ENCODE results near the gene BCAS3. TPM values are rescaled to one million over a fixed set of nuclear protein-coding genes. Genes with fewer than 3 reads are reported as not detected.

The BCAS3 gene
- total RNA-seq, 3 donors from 2014 or later, result 21.6 to 33.4 (median 32.1) TPM

GRCh38 chr17:61223725-61224124, 546.1 kb downstream of the BCAS3 start:
- intact Hi-C loops (cut with DNase I, micrococcal nuclease), result no loop called here
- Histone ChIP-seq H3K36me3 (ENCODE audit: low read depth) (no peaks in the 10 kb centered on the region), H3K4me3 (no peak overlapping the region), H3K9me3 (no peaks in the 10 kb centered on the region), H3K4me1 (ENCODE audit: low read depth) (no peaks in the 10 kb centered on the region)
- no peak for ATAC-seq
- no peak for TF ChIP-seq CTCF (IDR thresholded peaks at IDR 0.05)
- DNase-seq, result no peak

- H3K4me3 ChIP-seq, result no peak overlapping the region
- ATAC-seq (no peak), DNase-seq (no peak)
- no peak for TF ChIP-seq CTCF (IDR thresholded peaks at IDR 0.05)
- no peaks in the 10 kb centered on the region for H3K4me1 ChIP-seq (ENCODE audit: low read depth)
- no peaks in the 10 kb centered on the region for H3K9me3 ChIP-seq
- intact Hi-C loops (cut with DNase I, micrococcal nuclease), result no loop called here
- no peaks in the 10 kb centered on the region for H3K36me3 ChIP-seq (ENCODE audit: low read depth)
Observed at GRCh38 chr17:61225178-61225882, 547.7 kb downstream of the BCAS3 start.

GRCh38 chr17:61227866-61228265, 550.2 kb downstream of the BCAS3 start:
- Histone ChIP-seq H3K4me3 (no peak overlapping the region), H3K9me3 (no peaks in the 10 kb centered on the region), H3K4me1 (ENCODE audit: low read depth) (no peaks in the 10 kb centered on the region), H3K36me3 (ENCODE audit: low read depth) (no peaks in the 10 kb centered on the region)
- intact Hi-C loops (cut with DNase I, micrococcal nuclease), result no loop called here
- TF ChIP-seq CTCF (IDR thresholded peaks at IDR 0.05), result no peak
- ATAC-seq, result no peak
- DNase-seq, result no peak

- Histone ChIP-seq H3K9me3 (no peaks in the 10 kb centered on the region), H3K4me3 (no peak overlapping the region), H3K36me3 (ENCODE audit: low read depth) (no peaks in the 10 kb centered on the region), H3K4me1 (ENCODE audit: low read depth) (no peaks in the 10 kb centered on the region)
- intact Hi-C loops (cut with DNase I, micrococcal nuclease), result no loop called here
- no peak for ATAC-seq
- TF ChIP-seq CTCF (IDR thresholded peaks at IDR 0.05), result no peak
- DNase-seq, result no peak
Observed at GRCh38 chr17:61230461-61230860, 552.8 kb downstream of the BCAS3 start.

GRCh38 chr17:61230972-61231820, 553.5 kb downstream of the BCAS3 start:
- TF ChIP-seq CTCF (IDR thresholded peaks at IDR 0.05), result no peak
- intact Hi-C loops (cut with DNase I, micrococcal nuclease), result no loop called here
- H3K4me3 ChIP-seq, result no peak overlapping the region
- H3K4me1 ChIP-seq (ENCODE audit: low read depth), result peaks cover 6% of the 10 kb centered on the region
- H3K36me3 ChIP-seq (ENCODE audit: low read depth), result no peaks in the 10 kb centered on the region
- ATAC-seq (no peak), DNase-seq (no peak)
- H3K9me3 ChIP-seq, result no peaks in the 10 kb centered on the region

Data from mucosa of descending colon (tissue), 3 donors.